NCI-H1930 (cell line): Measurements from ENCODE around the gene IL23R.
"Not testable (repeated sequence)": the region's sequence is repeated elsewhere in the genome, so short reads cannot be mapped to it uniquely, and the experiment has no call there.

Source experiments
- DNase-seq, 2 experiments: peaks; one replicate each; lab custom pipeline; 2025; lab: John Stamatoyannopoulos, UW

Gene IL23R, protein sequence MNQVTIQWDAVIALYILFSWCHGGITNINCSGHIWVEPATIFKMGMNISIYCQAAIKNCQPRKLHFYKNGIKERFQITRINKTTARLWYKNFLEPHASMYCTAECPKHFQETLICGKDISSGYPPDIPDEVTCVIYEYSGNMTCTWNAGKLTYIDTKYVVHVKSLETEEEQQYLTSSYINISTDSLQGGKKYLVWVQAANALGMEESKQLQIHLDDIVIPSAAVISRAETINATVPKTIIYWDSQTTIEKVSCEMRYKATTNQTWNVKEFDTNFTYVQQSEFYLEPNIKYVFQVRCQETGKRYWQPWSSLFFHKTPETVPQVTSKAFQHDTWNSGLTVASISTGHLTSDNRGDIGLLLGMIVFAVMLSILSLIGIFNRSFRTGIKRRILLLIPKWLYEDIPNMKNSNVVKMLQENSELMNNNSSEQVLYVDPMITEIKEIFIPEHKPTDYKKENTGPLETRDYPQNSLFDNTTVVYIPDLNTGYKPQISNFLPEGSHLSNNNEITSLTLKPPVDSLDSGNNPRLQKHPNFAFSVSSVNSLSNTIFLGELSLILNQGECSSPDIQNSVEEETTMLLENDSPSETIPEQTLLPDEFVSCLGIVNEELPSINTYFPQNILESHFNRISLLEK

DNA sequence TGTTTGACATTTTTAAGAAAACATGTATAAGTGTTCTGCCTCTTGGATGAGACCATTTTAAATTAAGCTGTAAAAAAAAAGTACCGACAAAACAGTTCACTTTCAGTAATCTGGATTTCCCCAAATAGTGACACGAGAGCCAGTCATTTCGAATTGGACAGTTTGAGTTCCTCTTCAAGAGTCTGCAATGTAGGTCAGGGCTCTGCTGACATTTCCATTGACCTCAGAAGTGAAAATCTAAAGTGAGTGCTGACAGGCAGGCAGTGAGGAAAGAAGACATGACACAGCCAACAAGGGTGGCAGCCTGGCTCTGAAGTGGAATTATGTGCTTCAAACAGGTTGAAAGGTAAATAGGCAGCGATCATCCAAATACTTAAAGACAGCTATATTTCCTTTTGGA is at the start of gene IL23R:
Gene IL23R (plus strand): TSS at position 259 of the 400 bp plus-strand sequence. CDS start 1,667 bp downstream, outside the sequence.
- no peak for DNase-seq

DNA sequence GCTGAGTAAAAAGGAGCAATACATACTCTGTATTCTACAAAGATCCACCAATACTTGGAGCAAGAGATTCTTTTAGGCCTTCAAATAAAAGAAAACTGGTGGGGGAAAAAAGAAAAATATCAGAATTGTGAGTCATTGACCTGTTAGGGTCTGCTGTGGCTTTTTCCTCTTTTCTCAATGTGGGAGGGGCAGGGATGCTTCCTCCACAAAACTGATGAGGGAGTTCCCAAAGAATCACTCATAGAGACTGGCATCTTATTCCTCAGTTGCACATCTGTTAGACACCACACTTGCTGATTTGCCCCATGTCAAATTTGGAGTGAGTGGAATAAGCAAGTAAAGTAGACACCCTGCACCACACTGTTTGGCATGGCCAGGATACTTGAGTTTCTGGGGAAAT is 48.1 kb upstream of the IL23R start:
- no peak for DNase-seq

DNA sequence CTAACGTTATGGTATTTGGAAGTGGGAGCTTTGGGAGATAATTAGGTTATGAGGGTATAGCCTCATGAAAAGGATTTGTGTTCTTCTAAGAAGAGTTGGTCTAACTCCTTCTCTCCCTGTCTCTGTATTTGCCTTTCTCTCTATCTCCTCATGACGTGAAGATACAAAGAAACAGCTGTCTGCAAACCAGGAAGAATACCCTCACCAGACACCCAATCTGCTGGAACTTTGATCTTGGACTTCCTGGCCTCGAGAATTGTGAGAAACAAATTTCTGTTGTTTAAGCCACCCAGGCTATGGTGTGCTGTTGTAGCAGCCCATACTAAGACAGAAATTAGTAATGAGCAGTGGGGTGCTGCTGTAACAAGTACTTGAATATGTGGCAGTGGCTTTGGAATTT is 47.6 kb upstream of the IL23R start:
- DNase-seq = no peak

DNA sequence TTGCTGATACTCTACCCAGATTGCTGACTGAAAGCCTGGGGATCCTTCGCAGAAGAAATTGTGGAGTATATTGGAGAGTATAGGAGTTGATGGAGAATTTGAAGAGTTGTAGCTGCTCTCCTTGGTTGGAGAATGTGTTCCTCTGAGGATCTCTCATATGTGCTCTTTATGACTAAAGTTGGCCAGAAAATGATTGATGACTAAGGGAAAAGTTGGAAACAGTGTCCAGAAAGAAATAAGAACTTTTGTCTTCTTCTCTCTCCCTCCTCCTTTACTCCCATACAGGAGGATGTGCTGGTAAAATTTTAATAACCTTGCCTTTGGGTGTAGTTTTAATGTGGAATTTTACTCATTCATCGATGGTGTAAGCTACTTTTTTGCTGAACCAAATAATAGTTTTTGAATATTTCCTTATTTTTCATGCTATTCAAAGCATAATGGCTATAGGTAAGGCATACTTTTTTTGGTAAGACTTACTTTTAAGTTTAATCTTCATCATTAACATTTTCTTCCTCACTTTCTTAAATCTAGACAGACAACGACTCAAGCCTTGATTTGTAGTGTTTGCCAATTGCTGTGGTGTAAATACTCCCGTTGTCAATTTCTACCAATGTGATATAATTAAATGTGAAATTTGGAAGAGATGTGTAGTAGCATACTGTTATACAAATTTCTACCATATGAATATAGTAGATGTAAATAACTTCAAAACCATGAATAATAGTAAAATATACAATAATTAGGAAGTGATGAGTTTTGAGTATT is 45.2 kb upstream of the IL23R start:
- DNase-seq = no peak

DNA sequence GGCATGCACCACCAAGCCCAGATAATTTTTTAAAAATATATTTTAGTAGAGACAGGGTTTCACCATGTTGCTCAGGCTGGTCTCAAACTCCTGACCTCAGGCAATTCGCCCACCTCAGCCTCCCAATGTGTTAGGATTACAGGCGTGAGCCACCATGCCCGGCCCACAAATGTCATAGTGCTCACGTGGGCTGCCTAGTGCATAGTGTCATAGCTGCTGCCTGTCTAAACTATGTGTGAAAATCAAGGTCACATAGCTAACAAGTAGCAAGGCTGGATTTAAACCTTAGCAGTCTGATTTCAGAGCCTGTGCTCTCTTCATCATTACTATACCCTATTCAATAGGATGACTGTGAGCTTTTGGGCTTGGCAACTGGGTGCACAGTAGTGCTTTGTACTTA is 41.8 kb upstream of the IL23R start:
- no peak for DNase-seq

DNA sequence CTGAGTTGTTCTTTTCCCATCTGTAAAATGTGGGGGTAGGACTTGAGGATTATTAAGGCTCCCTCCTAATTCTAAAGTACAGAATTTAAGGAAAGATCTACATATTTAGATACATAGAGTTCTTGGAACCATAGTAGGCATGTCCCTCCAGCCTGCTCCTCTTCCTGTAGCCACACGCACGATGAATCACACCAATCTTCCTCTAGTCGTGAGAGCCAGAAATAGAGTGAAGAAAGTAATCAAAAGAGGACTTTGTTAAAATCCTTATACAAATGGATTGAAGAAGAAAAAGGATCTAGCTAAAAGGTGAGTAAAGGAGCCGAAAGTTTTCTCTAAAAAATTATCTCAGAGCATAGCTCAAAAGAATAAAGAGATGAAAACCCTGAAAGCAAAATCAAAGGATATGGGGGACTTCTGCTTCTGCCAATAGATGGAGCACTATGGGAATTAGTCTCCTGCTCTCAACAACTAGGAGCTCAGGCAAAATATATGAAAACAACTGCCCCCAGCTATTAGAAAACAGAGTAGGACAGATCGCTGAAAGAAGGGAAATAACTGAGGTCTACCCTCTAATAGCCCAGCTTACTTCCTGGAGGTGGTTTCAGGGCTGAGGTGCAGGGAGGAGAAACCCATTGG is 40.0 kb upstream of the IL23R start:
- DNase-seq = no peak

DNA sequence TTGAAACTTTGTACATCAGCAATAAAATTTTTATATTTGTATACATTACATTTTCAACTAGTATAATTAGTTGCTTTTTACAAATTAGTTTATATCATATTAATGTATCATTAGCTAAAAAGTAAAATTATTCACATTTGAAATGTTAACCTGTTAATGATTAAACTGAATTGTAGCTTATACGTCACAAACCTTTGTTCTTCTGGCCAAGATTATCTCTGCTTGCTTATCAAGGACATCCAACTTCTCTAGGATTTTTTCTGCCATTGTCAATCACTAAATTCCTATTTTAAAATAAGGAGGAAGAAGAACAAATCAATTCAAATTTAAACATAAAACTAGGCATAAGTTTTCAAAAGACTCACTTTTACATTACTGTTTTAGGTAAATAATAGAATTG is 39.3 kb upstream of the IL23R start:
- no peak for DNase-seq

DNA sequence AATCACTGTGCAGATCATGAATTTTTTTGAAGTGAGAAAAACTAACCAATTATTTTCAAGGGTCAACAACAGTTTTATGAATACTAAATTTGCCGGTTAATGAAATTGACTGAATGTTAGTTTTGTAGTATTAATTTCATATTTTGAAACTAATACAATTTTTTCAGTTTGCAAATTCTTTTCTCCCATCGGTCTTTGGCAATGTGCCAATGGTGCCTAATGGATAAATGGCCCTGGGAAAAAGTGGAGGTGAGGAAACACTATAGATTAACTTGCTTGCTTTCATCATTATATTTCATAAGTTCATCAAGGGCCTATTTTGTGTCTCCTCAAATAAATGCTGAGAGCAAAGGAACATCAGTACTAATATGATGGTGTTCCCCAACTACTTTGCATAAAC is 35.6 kb upstream of the IL23R start:
- no peak for DNase-seq

DNA sequence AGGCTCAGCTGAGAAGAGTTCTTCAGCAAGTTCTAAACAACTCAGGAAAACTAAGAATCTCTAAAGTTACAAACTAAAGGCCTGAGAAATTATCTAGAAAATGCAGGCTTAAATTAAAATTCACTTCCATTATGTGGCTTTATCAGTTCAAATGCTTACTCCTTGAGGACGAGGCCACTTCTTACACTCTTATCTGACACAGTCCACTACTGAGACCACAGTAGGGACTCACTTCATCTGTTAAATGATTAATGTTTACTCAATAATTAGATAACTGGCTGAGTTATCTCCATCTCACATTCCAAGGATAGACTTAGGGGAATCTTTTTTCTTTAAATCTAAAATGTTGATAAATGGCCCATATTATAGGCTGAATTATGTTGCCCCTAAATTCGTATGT is 33.1 kb upstream of the IL23R start:
- DNase-seq = no peak

DNA sequence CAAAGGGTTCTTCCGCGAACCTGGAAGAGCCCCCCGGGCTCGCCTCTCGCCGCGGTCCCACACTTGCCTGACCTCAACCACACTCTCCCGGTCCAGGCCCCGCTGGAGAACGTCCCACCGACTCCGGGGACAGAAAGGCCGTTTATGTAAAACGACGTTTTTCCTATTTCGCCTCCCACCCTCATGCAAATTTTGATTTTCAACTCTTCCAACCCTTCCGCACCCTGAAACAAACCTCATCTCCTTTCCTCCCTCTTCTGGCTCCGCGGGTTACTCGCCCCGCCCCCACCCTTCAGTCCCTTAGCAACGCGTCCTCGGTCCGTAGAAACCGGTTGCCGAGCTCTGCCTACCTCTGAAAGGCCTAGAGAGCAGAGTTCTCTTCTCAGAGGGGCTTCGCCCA is 31.6 kb upstream of the IL23R start, which contains the start of gene C1orf141:
Gene C1orf141 (minus strand): TSS at position 276 of the 400 bp plus-strand sequence. CDS start 7,730 bp downstream, outside the sequence.
- no peak for DNase-seq

DNA sequence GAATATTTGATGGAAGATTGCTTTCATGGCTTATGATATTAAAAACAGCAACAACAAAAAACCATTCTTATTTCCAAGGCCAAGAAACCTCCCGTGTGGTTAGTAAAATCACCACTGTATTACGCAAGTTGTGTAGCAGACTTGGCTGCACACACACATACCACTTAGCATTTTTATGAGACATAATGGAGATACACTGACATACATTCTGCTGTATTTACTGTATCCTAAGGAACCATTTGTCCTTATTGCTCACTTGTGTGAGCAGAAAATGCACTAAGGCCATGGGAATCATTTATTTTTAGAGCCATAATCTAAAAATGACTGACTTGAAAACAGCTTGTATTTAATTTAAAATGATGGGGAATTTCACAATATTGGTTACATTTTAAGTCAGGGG is 30.9 kb upstream of the IL23R start:
- DNase-seq = no peak

DNA sequence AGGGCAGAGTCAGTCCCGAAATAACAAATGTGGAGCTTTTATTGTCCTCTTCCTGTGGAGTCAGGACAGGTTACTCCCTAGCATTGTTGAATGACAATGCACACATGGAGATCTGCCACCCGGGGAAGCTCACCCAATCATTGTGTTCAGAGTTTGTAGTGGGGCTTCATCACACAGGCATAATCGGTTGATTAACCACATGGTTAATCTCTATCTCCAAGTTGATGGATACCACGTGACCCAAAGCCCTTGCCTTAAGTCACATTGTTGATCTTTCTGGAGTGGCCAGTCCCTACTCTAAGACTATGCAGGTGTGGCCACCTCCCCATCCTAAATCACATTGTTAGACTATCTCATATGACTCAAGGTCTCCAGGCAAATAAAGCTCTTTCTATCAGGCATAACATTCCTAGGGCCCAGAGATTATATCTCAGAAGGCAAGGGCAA is 28.9 kb upstream of the IL23R start:
- no peak for DNase-seq

DNA sequence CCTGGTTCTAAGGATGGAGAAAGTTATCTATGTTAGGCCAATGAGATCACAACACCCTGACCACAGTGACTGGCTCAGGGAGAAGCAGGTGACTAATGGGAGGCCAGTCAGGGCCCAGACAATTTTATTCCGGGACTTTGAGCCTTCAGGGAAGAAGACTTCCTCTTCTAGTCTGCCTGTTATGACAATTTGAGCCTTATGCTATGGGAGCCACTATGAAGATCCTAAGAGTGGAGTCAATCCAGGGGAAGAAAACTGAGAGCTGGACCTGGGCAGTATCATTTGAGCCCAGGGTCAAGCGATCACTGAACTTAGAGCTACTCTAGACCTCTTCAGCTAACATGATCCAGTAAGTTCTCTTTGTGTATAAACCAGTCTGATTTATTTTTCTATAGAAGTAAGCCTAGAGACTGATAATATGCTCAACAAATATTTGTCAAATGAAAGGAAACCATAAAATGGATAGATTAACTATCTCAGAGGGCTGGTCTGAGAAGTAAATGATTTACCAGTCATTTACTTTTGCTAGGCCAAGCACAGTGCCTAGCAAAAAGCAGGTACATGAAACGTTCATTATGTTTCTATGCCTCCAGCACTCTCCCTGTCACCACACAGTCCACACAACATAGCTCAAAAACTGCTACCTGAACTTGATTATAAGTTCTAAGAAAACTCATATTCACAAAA is 27.3 kb upstream of the IL23R start:
- no peak for DNase-seq

DNA sequence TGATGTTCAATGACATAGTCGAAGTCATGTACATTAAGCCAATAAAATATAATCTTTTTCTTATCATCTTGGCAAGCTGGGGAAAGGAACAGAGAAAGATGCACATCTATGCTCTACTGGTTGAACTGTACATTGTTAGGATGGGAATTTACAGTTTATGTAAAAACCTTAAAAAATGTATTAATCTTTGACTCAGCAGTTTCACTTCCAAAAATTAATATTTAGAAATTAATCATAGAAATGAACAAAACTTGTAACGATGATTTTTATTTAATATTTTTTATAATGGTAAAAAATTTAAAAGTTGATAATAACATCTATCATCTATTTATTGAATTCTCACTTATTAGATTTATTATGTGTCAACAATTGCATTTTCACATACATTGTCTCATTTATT is 25.8 kb upstream of the IL23R start:
- no peak for DNase-seq

DNA sequence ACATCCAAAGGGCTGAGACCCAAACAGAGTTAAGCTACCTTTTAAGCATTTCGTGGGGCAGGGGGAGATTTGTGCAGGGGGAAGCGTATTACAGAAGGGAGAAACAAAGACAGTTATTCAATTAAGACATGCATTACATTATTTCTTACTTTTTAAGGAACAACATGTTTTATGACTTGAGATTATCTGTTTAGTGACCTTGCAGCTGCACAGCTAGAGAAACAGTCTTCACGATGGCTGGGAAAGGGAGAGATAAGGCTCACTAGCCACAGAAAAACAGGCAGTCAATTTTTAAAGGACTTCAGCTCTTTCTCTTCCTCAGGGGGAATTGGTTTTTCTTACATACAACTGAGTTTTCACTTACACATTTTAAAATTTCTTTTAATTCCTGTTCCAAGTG is 24.4 kb upstream of the IL23R start:
- DNase-seq = not testable (repeated sequence)

DNA sequence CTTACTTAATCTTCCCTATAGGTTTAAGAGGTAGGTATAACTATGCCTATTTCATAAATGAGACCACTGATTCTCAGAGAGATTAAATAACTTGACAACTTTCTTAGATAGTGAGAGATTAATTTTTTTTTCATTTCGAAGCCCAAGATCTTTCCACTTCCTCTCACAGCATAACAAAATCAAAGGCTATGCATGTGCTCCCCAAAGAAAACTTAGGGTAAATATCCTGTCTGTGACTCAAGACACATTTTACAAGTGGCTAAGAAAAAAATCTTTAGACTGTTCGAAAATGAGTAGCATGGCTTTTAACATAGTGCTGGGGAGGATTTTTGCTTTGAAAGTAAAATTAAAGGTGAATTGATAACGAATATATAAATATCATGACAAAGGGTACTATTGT is 23.3 kb upstream of the IL23R start:
- DNase-seq = no peak

DNA sequence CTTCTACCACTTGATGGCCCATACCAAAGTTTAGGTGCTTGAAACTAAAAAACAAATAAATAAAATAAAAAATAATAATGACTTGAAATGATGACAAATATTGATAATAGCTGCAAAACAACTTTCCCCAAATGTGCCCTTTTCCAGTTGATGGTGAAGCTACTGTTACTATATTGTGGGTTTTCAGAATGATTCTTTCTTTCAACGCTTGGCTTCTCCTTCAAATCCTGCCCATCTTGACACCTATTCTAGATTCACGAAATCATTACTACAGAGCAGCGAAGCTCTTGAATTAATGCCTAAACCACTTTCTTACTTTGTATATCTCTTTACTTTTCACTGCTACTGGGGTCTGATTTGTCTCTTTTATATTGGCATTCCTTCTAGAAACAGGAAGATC is 22.3 kb upstream of the IL23R start:
- no peak for DNase-seq

DNA sequence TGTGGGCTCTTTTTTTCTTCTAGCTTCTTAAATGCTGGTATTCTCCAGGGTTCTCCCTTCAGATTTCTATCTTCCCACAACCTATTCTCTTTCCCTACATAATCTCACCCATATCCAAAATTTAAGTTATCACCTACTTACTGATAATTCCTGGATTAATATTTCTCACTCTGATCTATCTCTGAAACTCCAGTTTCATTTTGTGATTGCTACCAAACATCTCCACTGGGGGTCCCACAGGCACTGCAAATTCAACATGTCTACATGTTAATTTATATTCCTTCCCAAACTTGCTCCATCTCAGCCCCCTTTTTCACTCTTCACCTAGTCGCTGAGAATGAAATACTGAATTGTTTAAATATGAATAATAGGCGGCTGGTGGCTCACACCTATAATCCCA is 21.6 kb upstream of the IL23R start:
- DNase-seq = no peak

DNA sequence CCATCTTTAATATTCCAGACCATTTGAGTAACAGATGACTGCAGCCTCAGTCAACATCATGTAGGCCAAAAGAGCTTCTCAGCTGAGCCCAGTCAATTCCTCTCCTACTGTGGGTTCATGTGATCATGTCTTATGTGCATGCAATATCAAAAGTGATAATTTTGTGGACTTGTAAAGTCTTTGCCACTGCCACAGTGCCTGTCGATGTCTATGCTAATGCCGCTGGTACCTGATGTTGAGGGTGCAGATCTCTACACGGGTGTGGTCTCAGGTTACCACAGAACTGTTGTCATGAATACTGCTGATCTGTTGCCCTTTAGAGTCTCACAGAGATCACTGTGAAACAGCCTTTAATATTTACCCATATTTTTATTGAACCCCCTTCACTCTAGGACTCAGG is 20.2 kb upstream of the IL23R start:
- no peak for DNase-seq

DNA sequence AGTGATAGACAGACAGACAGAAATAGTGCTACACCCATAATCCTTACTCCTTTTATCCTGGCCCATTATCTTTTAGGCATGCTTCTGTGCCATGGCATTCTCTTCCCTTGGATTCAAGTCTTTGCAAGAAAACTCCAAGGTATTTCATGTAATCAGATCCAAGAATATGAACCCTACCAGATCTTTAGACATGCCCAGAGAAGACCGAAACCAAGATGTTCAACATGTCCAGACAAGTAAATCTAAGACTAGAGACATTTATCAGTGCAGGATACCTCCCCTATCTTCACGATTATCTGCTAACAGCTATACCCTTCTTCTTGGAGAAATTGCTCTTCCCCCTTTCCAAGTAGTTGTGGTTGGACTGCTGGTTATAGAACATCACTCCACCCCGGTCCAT is 19.7 kb upstream of the IL23R start:
- no peak for DNase-seq

DNA sequence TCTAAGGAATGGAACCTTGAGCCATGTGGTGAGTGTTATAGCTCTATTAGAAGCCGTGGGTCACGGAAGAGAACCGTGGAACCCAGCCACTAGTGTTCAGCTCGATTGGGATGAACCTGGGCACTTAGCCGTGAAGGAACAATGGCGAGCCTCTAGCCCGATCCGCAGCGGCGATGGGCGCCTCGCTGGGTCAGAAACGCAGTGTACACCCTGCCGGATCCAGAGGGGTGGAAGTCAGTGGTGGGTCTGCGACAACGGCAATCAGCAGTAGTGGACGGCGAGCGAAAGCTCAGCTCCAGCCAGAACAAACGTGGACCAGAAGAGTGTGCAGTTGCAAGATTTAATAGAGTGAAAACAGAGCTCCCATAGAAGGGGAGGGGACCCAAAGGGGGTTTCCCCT is 18.3 kb upstream of the IL23R start:
- DNase-seq = not testable (repeated sequence)
